GM19351 (cell line): ENCODE measurements around the gene NPFFR1.

Experiments used
- ATAC-seq: cut with Tn5 transposase; IDR thresholded peaks from one replicate; pipeline ENCODE4 v1.9.1; 2021; ENCODE audit warnings: mild to moderate bottlenecking, moderate library complexity; ENCODE audit not compliant: unreplicated experiment

The NPFFR1 gene

GRCh38 chr10:70289739-70290138 is 5.9 kb upstream of the NPFFR1 start:
- no peak for ATAC-seq

GRCh38 chr10:70286616-70287015 is 2.8 kb upstream of the NPFFR1 start:
- no peak for ATAC-seq

GRCh38 chr10:70285476-70285831 is 1.6 kb upstream of the NPFFR1 start:
- ATAC-seq, result no peak

- ATAC-seq, result no peak
Measured at GRCh38 chr10:70284542-70285475, 1.0 kb upstream of the NPFFR1 start.

GRCh38 chr10:70283071-70283444 is 746 bp downstream of the NPFFR1 start:
- no peak for ATAC-seq

- no peak for ATAC-seq
Measured at GRCh38 chr10:70281609-70282008, 2.2 kb downstream of the NPFFR1 start.

- ATAC-seq, result no peak
Measured at GRCh38 chr10:70280099-70280498, 3.7 kb downstream of the NPFFR1 start.

GRCh38 chr10:70277396-70278030 is 6.3 kb downstream of the NPFFR1 start:
- ATAC-seq, result no peak

GRCh38 chr10:70274643-70275042 is 9.2 kb downstream of the NPFFR1 start:
- ATAC-seq, result no peak

GRCh38 chr10:70272925-70273316 is 10.9 kb downstream of the NPFFR1 start:
- peak; percentile 66 for ATAC-seq

GRCh38 chr10:70271996-70272924 is 11.5 kb downstream of the NPFFR1 start:
- ATAC-seq, result no peak

- ATAC-seq, result no peak
Measured at GRCh38 chr10:70270952-70271351, 12.9 kb downstream of the NPFFR1 start.

GRCh38 chr10:70269741-70270140 is 14.1 kb downstream of the NPFFR1 start:
- ATAC-seq, result no peak

GRCh38 chr10:70268376-70268775 is 15.4 kb downstream of the NPFFR1 start:
- no peak for ATAC-seq

GRCh38 chr10:70267161-70267933 is 16.5 kb downstream of the NPFFR1 start:
- ATAC-seq, result no peak

- no peak for ATAC-seq
Measured at GRCh38 chr10:70266701-70267100, 17.1 kb downstream of the NPFFR1 start.

- ATAC-seq, result no peak
Measured at GRCh38 chr10:70266056-70266455, 17.7 kb downstream of the NPFFR1 start.

GRCh38 chr10:70265032-70265689 is 18.6 kb downstream of the NPFFR1 start:
- no peak for ATAC-seq

GRCh38 chr10:70260734-70261133 is 23.1 kb downstream of the NPFFR1 start:
- ATAC-seq, result no peak

- ATAC-seq, result no peak
Measured at GRCh38 chr10:70260259-70260658, 23.5 kb downstream of the NPFFR1 start.
